Bronchial epithelial cell (primary cell): ENCODE measurements around the gene FBXW10B. TPM values are rescaled to one million over a fixed set of nuclear protein-coding genes. Genes with fewer than 3 reads are reported as not detected.
"Not testable (repeated sequence)": the region's sequence is repeated elsewhere in the genome, so short reads cannot be mapped to it uniquely, and the experiment has no call there.

Experiments used
- DNase-seq: peaks from one replicate; pipeline ENCODE4 v3.0.0-alpha.2; 2010; ENCODE audit warnings: low read depth
- FAIRE-seq: peaks from 2 replicates; lab custom pipeline; 2011; peaks lifted over from hg19 to GRCh38; lab: Jason Lieb, UNC
- H3K27me3 ChIP-seq: 2 replicates; pipeline ENCODE4 v1.5.1; 2011; ENCODE audit warnings: low read length; ENCODE audit not compliant: control insufficient read depth, insufficient read depth
- H3K36me3 ChIP-seq: 2 replicates; pipeline ENCODE4 v1.5.1; 2011; ENCODE audit warnings: low read length; ENCODE audit not compliant: control insufficient read depth, insufficient read depth
- H3K4me3 ChIP-seq: 2 replicates; pipeline ENCODE4 v1.5.1; 2011; ENCODE audit warnings: mild to moderate bottlenecking, low read depth, low read length, control low read depth
- CTCF ChIP-seq: IDR thresholded peaks from 2 replicates; pipeline ENCODE4 v1.5.1; 2011; ENCODE audit warnings: mild to moderate bottlenecking, moderate library complexity, low read length, control low read depth, inconsistent platforms; ENCODE audit not compliant: insufficient read depth, severe bottlenecking
- total RNA-seq: library from RNA; depleted of rRNA; stranded (reverse); fragments of >200 nt; gene quantifications from 2 replicates; pipeline ENCODE4 v1.2.1, GENCODE V29; 2014

Gene FBXW10B
- total RNA-seq, 1 donor from 2014 or later: 1.3 TPM

- peak; percentile 79 for FAIRE-seq
- Histone ChIP-seq H3K27me3 (no peaks in the 10 kb centered on the region), H3K36me3 (peaks cover 2% of the 10 kb centered on the region), H3K4me3 (peak overlapping the region; percentile 76)
- no peak for TF ChIP-seq CTCF
- peak; percentile 98 for DNase-seq
These were observed 32.1 kb upstream of the FBXW10B start for GRCh38 chr17:15651583-15652110.

- Histone ChIP-seq H3K27me3 (no peaks in the 10 kb centered on the region), H3K36me3 (peaks cover 2% of the 10 kb centered on the region), H3K4me3 (peak overlapping the region; percentile 76)
- DNase-seq: peak; percentile 27
- peak; percentile 20 for TF ChIP-seq CTCF
- FAIRE-seq: no peak
These were observed 31.5 kb upstream of the FBXW10B start for GRCh38 chr17:15650741-15651582.

DNA sequence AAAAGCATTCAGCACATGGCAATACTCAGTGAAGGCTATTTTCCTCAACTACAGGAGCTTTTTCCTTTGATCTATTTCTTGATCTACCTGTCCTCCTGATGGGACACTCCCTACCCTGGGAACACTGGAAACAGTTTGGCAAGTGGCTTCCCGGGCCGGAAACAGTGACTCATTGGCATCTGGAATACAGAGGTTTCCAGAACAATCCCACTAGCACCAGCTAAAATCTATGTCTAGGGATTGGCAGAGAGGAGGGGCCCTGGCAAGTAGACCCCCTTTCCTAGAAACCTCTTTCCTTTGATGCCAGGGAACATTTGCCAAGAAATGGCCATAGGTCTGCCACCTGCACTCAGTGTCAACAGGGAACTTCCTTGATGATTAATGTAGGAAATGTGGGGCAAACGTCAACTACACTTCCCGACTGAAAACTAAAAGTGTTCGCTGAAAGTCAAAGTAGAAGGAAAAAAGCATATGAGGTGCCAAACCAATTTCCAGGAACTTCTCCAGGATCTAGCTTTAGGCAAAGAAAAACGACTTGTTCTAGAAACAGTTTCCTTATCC, 30.4 kb upstream of the FBXW10B start:
- Histone ChIP-seq H3K4me3 (peak overlapping the region; percentile 76), H3K27me3 (no peaks in the 10 kb centered on the region), H3K36me3 (peaks cover 2% of the 10 kb centered on the region)
- TF ChIP-seq CTCF: no peak
- FAIRE-seq (no peak), DNase-seq (peak; percentile 69)

DNA sequence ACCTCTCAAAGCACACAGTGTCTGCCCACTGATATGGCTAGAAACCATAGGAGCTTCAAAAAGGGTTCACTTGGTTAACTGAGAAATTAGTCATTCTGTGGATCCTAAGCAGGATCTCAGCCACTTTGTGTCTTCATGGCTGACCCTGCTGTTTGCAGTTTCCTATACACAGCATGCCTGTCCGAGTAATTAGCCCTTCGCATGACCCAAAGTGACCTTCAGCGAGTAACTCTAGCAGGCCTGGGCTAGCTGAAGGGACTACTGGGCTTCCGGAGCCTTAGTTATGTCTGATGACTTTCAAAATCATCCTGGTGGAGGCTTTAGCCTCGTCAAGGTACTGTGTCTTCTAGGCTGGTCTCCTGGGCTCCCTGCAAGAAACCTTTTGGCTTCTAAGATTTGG, 28.9 kb upstream of the FBXW10B start:
- FAIRE-seq: no peak
- H3K4me3 ChIP-seq: peak overlapping the region; percentile 76
- TF ChIP-seq CTCF: no peak

DNA sequence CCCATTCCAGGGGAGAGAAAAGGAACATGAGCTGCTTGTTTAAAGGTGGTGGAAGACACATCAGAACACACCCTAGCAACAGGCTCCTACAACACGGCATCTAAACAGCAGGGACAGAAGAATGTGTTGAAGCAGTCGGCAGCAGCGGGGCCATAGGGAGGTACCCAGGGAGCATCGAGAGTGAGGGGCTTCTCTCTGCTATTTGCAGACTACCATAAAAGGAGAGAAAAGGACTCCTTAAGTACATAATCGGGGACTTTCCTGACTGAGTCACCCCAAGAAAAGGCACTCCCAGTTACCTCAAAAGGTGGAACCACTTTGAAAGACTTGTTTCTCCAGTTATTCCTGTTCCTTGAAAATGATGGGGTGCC, 26.4 kb upstream of the FBXW10B start:
- peak; percentile 79 for DNase-seq
- FAIRE-seq, H3K27me3 ChIP-seq, H3K4me3 ChIP-seq, H3K36me3 ChIP-seq: not testable (repeated sequence)

More for the DNA sequence above, 28.9 kb upstream of the FBXW10B start:
- no peaks in the 10 kb centered on the region for H3K27me3 ChIP-seq
- DNase-seq: no peak
- peaks cover 2% of the 10 kb centered on the region for H3K36me3 ChIP-seq

GRCh38 chr17:15645099-15645941, 25.8 kb upstream of the FBXW10B start:
- not testable (repeated sequence) for H3K4me3 ChIP-seq, H3K27me3 ChIP-seq, FAIRE-seq, H3K36me3 ChIP-seq
- peak; percentile 35 for DNase-seq

DNA sequence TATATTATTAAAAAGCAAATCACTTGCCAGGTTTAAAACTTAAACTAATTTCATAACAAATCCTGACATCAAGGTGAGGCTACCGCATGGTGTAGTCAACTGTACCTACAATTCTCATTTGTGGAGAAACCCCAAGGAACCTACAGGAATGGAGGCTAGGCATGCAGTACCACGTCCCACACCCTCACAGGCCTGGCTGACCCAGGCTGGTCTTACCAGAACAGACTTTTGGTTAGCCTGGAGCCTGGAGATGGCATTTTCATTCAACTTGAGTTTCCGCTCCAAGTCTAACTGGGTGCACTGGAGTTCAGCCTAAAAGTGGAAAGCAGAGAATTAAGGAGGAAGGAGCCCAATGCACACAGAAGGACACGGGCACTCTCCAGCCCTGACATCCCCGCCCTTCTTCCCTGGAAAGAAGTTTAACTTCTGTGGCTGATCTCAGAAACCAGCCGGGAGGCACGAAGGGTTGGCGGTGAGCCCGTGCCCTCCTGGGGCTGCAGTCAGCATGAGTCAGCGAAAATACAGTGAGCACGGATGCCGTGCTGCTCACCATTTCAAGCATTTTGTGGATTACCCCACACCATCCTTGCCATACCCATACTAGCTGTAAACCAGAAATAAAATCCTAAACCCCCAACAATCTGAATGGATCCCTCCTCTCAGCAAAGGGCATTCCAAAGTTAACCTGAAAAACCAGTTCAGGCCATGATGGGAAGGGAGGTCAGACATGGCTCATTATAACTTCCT, 23.2 kb upstream of the FBXW10B start:
- not testable (repeated sequence) for DNase-seq, H3K27me3 ChIP-seq, H3K4me3 ChIP-seq, H3K36me3 ChIP-seq
- FAIRE-seq: peak; percentile 93

GRCh38 chr17:15642014-15642413, 22.5 kb upstream of the FBXW10B start:
- not testable (repeated sequence) for H3K27me3 ChIP-seq, H3K36me3 ChIP-seq, H3K4me3 ChIP-seq, FAIRE-seq, DNase-seq

- H3K36me3 ChIP-seq, FAIRE-seq, DNase-seq, H3K27me3 ChIP-seq, H3K4me3 ChIP-seq: not testable (repeated sequence)
These were observed 11.5 kb upstream of the FBXW10B start for GRCh38 chr17:15630930-15631453.
